DND-41 (cell line): ENCODE results near the gene PAGE4.

ENCODE experiments used
- CTCF ChIP-seq: IDR thresholded peaks from 2 replicates; pipeline ENCODE4 v1.5.1; 2012; ENCODE audit warnings: borderline replicate concordance, low read length, moderate library complexity, mild to moderate bottlenecking; ENCODE audit not compliant: poor library complexity, severe bottlenecking; ENCODE audit errors: extremely low read depth
- EZH2 ChIP-seq: IDR thresholded peaks from 3 replicates; pipeline ENCODE4 v1.6.1; 2012; ENCODE audit warnings: borderline replicate concordance, low read depth, mild to moderate bottlenecking, moderate library complexity, low read length, inconsistent platforms; ENCODE audit not compliant: severe bottlenecking

GRCh38 chrX:49784747-49785280, 44.3 kb upstream of the PAGE4 start:
- no peak for TF ChIP-seq CTCF
- TF ChIP-seq EZH2, result no peak
